ENCODE data around the gene SURF2.

Gene SURF2

DNA sequence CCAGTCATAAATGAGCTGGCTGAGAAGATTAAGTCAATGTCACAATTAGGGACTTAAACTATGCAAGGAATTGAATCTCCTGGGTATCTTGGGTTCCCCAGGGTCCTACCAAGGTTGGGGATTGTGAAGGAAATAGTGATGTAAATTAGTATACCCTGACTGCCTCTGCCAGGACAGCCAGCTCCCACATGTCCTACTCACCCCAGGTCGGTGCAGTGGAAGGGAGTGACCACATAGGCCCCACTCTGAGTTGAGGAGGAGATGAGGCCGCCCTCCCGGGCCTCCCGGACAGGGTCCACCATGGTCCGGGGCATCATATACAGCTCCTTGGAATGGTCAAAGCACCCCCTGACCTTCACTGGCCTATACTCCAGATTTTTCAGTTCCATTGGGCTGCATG is 2.8 kb upstream of the SURF2 start:
- no peak for DNase-seq (ENCODE audit: low spot score)

GRCh38 chr9:133354766-133355165 is 1.6 kb upstream of the SURF2 start:
- no peak for DNase-seq (ENCODE audit: low spot score)

- DNase-seq (ENCODE audit: low spot score), result no peak
These were observed 431 bp upstream of the SURF2 start for GRCh38 chr9:133355881-133356357.

DNA sequence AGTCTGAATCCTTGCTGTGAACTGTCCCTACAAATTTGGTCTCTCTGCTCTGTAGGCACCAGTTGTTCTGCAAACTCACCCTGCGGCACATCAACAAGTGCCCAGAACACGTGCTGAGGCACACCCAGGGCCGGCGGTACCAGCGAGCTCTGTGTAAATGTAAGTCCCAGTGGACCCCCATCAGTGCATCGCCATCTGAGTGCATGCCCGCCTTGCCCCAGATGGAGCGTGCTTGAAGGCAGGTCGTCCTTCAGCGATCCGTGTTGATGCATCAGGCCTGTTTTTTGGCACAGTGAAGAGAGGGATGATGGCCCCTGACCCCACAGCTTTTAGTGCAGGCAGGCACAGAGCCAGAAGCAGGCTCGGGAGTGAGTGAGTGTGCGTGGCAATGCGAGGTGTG is 1.3 kb downstream of the SURF2 start:
- no peak for DNase-seq (ENCODE audit: low spot score)

GRCh38 chr9:133359399-133360175 is 3.2 kb downstream of the SURF2 start:
- DNase-seq (ENCODE audit: low spot score), result peak; percentile 60

DNA sequence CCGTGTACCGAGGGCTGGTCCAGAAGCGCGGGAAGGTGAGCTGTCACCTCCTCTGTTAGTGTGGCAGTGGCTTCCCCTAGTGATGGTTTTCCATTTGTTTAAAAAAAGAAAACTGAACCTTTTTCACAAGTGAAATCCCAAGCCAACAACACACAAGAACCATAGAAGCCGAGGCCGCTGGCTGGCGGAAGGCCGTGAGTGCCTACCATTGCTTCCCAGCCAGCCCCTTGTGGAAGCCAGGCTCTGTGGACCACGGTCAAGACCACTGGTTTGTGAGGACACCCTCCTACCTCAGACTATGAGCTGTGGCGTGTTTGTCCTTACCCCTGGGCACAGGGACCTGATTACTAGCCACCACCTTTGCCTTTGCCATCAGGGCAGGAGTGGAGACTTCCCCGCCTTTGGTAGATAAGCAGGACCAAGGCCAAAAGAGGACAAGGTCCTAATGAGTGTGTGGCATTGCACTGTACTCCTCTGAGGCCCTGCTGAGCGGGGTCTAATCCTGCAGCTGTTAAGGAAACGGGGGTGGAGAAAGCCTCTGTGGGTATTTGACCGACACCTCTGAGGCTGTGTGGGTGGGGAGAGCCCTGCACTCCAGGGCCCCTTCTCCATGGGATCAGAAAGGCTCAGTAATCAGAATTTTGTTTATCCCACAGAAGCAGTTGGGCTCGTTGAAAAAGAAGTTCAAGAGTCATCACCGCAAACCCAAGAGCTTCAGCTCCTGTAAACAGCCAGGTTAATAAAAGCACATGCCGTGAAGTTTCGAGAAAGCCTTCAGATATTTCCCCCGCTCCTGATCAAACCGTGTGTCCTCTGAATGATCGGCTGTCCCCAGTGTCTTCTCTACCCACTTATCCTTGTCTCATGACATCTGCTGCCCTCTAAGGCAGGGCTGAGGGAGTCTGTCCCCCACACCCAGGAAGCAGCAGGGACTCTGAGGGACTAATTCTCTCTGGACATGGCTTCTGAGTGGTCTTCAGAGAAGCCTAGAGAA is 4.3 kb downstream of the SURF2 start:
- DNase-seq (ENCODE audit: low spot score), result no peak

- no peak for DNase-seq (ENCODE audit: low spot score)
These were observed 5.2 kb downstream of the SURF2 start for GRCh38 chr9:133361507-133362092.

DNA sequence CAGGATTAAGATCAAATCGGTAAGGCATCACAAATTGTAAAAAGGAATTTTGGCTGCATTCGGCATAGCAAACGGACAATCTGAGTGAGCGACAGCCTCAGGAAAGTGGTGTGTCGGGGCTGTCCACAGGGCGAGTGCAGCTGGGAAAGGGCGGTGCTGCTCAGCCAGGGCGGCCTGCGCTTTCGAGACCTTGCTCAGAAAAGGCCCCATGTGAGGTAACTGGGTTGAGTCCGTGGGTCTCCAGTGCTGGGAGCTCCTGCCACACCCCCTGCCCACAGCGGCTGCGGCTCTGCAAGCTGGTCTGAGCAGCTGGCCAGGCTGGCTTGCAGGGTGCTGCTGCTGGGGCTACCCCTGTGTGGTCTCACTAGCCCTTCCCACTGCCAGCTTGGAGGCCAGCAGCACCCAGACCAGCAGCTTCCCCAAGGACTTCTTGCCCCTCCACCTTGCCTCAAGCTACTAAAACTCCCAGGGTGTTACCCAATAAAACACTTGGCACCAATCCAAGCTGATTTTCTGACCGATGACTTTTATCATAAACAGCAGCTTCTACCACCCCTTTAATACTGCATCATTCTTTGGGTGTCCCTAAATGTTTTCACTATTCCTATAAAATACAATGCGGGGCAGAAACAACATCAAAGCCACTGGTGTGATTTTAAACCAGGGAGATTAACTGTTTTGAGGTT is 6.2 kb downstream of the SURF2 start:
- no peak for DNase-seq (ENCODE audit: low spot score)

DNA sequence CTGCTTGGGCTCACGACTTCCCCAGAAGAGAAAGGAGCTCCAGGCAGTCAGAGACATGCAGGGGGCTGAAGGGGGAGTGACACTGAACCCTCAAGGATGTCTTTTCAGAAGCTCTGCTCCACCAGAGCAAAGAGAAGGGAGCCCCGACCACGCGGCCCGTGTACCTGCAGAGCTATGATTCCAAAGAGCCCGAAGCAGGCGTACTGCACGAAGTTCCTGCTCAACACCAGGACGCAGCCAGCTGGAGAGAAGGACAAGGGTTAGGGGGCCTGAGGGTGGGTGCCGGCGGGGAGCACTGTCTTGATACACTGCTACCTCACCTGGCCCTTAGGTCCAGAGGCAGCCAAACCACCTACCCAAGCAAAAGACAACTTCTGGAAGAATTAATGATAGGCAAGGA is 10.1 kb downstream of the SURF2 start:
- DNase-seq (ENCODE audit: low spot score), result no peak

GRCh38 chr9:133367221-133367620 is 10.9 kb downstream of the SURF2 start:
- no peak for DNase-seq (ENCODE audit: low spot score)

DNA sequence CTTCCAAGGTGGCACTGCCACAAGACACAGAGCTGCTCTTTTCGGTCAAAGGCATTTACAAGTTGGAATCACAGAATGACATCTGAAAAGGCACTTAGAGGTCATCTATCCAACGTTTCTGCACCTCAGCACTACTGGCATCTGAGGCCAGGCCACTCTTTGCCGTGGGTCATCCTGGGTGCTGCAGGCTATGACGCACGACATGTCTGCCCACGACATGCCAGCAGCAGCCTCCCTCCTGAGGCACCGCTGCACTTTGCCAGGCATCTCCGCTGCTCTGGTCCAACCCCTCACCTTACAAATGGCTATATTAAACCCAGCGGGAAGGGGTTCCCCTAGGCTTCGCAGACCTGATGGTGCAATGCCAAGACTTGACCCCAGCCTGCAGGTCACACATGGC is 11.4 kb downstream of the SURF2 start:
- no peak for DNase-seq (ENCODE audit: low spot score)

- no peak for DNase-seq (ENCODE audit: low spot score)
These were observed 12.0 kb downstream of the SURF2 start for GRCh38 chr9:133368249-133368881.

GRCh38 chr9:133369422-133369821 is 13.1 kb downstream of the SURF2 start:
- no peak for DNase-seq (ENCODE audit: low spot score)

DNA sequence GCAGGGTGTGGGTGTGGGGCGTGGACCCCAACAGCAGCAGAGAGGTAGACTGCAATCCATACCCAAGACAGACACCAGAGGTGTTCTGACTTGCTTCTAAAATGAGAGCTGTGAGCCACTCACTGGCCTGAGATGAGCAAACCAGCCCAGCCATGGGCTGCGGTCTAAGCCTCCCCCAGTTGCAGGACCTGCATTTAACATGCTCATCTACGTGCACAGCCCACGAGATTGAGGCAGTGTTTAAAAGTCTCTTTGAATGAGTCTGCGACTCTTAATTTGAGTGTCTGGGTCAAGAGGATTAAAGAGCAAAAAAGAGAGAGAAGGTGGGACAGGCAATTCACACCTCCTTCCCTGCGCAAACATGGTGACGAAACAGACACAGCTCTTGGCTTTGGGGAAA is 13.6 kb downstream of the SURF2 start:
- no peak for DNase-seq (ENCODE audit: low spot score)

DNA sequence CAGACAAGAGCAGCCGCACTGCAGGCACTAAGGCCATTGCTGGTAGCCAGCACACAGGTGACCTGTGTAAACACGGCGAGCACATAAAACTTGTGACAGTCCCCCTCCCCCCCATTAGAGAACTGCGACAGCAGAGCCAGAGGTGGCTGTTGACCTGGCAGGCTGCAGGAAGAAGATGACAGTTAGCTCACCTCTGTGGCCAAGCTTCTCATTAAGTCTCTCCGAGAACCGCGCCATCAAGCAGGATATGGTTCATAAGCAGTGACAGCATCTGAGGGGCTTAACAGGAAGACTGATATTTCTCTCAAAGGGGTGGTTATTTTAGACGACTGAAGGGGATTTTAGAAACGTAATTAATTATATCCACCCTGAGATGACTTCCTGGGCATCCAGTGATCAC is 14.3 kb downstream of the SURF2 start:
- no peak for DNase-seq (ENCODE audit: low spot score)

DNA sequence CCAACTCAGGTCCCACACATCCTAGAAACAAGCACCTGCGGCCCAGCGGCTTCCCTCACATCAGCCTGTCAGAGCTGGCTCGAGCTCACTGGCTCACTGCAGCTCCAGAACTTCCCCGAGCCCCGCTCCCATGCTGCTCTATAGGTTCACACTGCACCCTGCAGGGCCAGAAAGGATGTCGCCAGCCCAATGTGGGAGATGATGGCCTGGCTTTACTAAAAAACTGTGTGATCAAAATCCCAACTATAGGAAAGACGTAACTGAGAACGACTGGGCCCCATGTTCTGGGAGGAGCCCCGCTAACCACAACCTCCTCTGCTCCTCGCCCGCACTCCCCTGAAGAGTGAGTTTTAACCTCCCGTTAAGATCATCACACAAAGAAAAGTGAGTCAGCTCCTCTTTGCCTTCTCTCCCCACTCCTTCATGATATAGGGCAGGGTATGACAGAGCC is 14.9 kb downstream of the SURF2 start:
- no peak for DNase-seq (ENCODE audit: low spot score)

DNA sequence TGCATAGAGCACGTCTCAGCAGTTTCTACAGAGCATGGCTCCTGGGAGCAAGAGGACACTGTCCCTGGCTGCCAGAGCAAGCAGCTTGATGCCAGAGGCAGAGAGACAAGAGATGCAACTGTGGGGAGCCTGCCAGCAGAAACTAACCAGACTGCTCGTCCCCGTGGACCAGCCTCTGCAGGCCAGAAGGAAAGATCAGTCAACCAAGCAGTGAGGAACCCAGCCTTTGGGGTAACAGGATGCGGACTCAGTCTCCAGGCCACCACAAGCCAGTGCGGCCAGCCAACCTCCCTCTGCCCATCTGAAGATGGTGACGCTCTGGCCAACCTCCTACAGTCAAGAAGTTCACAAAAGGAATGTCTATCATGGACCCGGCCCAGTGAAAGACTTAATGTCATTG is 15.8 kb downstream of the SURF2 start:
- DNase-seq (ENCODE audit: low spot score), result no peak

- DNase-seq (ENCODE audit: low spot score), result no peak
These were observed 18.3 kb downstream of the SURF2 start for GRCh38 chr9:133374612-133375115.

GRCh38 chr9:133375116-133375723 is 18.9 kb downstream of the SURF2 start:
- DNase-seq (ENCODE audit: low spot score), result no peak

All from SK-N-DZ (cell line).